Stomach (tissue), 4 donors: ENCODE results near the gene MAOA.

ENCODE experiments used
- POLR2A ChIP-seq, 4 donors: fragments of 450-650 bp; IDR thresholded peaks; one replicate each; pipeline ENCODE4 v1.6.1; 2016; ENCODE audit warnings: antibody characterized with exemption in 4 of 4, control low read depth in 2 of 4, mild to moderate bottlenecking in 1 of 4, moderate library complexity in 1 of 4
- TF ChIP-seq, protein P1 (sequence below), 7 experiments: fragments of 450-650 bp in 4 of 7; fragments of 200-600 bp in 3 of 7; sonication (generic) in 3 of 7; IDR thresholded peaks; one replicate each; pipeline ENCODE4 v1.5.1; 2016 to 2019; ENCODE audit warnings: antibody characterized with exemption in 7 of 7, control low read depth in 2 of 7, mild to moderate bottlenecking in 1 of 7

- no peak for TF ChIP-seq POLR2A (IDR thresholded peaks at IDR 0.05)
- TF ChIP-seq, protein P1, sequence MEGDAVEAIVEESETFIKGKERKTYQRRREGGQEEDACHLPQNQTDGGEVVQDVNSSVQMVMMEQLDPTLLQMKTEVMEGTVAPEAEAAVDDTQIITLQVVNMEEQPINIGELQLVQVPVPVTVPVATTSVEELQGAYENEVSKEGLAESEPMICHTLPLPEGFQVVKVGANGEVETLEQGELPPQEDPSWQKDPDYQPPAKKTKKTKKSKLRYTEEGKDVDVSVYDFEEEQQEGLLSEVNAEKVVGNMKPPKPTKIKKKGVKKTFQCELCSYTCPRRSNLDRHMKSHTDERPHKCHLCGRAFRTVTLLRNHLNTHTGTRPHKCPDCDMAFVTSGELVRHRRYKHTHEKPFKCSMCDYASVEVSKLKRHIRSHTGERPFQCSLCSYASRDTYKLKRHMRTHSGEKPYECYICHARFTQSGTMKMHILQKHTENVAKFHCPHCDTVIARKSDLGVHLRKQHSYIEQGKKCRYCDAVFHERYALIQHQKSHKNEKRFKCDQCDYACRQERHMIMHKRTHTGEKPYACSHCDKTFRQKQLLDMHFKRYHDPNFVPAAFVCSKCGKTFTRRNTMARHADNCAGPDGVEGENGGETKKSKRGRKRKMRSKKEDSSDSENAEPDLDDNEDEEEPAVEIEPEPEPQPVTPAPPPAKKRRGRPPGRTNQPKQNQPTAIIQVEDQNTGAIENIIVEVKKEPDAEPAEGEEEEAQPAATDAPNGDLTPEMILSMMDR (IDR thresholded peaks at IDR 0.05): no peak
Measured at GRCh38 chrX:43677993-43678392, 21.9 kb downstream of the MAOA start.
